SU-DHL-6 (cell line): ENCODE data around the gene ARHGAP26.

Experiments
- H2AFZ ChIP-seq: fragments of 200-600 bp; sonication (generic); 2 replicates; pipeline ENCODE4 v1.6.1; 2014; ENCODE audit warnings: low read depth, mild to moderate bottlenecking, moderate library complexity, mixed read lengths, antibody characterized with exemption, low read length; ENCODE audit not compliant: severe bottlenecking
- H3F3A ChIP-seq: fragments of 200-600 bp; shearing (Covaris generic); 2 replicates; pipeline ENCODE4 v1.6.0; 2016; ENCODE audit warnings: antibody characterized with exemption, mild to moderate bottlenecking; ENCODE audit not compliant: insufficient read depth
- H3K27ac ChIP-seq: fragments of 200-600 bp; sonication (generic); 2 replicates; pipeline ENCODE4 v1.5.1; 2016; ENCODE audit warnings: low read depth, mild to moderate bottlenecking, low read length, moderate library complexity, mixed read lengths
- H3K27me3 ChIP-seq: fragments of 200-600 bp; sonication (generic), shearing (Covaris generic); 2 replicates; pipeline ENCODE4 v1.6.0; 2014; ENCODE audit warnings: mild to moderate bottlenecking, low read length
- H3K36me3 ChIP-seq: fragments of 200-600 bp; sonication (generic); 2 replicates; pipeline ENCODE4 v1.6.1; 2014; ENCODE audit warnings: mild to moderate bottlenecking, low read length, mixed read lengths
- H3K4me2 ChIP-seq: fragments of 300-600, 200-600 bp; shearing (Covaris generic), sonication (generic); 2 replicates; pipeline ENCODE4 v1.6.0; 2014; ENCODE audit warnings: low read length, low read depth, mild to moderate bottlenecking; ENCODE audit not compliant: poor library complexity, severe bottlenecking
- H3K4me3 ChIP-seq: fragments of 200-600 bp; sonication (generic); 2 replicates; pipeline ENCODE4 v1.5.1; 2014; ENCODE audit warnings: antibody characterized with exemption, low read length, mild to moderate bottlenecking, mixed read lengths; ENCODE audit not compliant: insufficient read depth, poor library complexity, severe bottlenecking
- H3K79me2 ChIP-seq: fragments of 200-600 bp; sonication (generic); 2 replicates; pipeline ENCODE4 v1.6.1; 2014; ENCODE audit warnings: mild to moderate bottlenecking, low read length, moderate library complexity; ENCODE audit not compliant: insufficient read depth
- H3K9ac ChIP-seq: fragments of 200-600 bp; sonication (generic); 2 replicates; pipeline ENCODE4 v1.7.0; 2014; ENCODE audit warnings: mild to moderate bottlenecking, low read length
- H3K9me2 ChIP-seq: fragments of 200-600 bp; sonication (generic); replicated peaks from 2 replicates; pipeline ENCODE4 v1.6.1; 2014; ENCODE audit warnings: low read length; ENCODE audit not compliant: insufficient read depth
- H3K9me3 ChIP-seq: fragments of 200-600 bp; sonication (generic); 2 replicates; pipeline ENCODE4 v1.6.1; 2014; ENCODE audit warnings: low read length, mixed read lengths; ENCODE audit not compliant: insufficient read depth
- H4K20me1 ChIP-seq: fragments of 200-600 bp; sonication (generic); 2 replicates; pipeline ENCODE4 v1.6.1; 2014; ENCODE audit warnings: low read depth, mild to moderate bottlenecking, antibody characterized with exemption, low read length, moderate library complexity, mixed read lengths
- EZH2phosphoT487 ChIP-seq: fragments of 200-600 bp; sonication (generic), shearing (Covaris generic); conservative IDR thresholded peaks from 2 replicates; pipeline ENCODE4 v1.6.1; 2018; ENCODE audit warnings: mild to moderate bottlenecking, antibody characterized with exemption, low read length, moderate library complexity, mixed read lengths
- TF ChIP-seq, protein P1 (sequence below): fragments of 200-600 bp; sonication (generic); IDR thresholded peaks from one replicate; pipeline ENCODE4 v1.5.1; 2017; ENCODE audit warnings: antibody characterized with exemption, mild to moderate bottlenecking, low read length, moderate library complexity; ENCODE audit not compliant: insufficient read depth, poor library complexity, severe bottlenecking

Gene ARHGAP26

DNA sequence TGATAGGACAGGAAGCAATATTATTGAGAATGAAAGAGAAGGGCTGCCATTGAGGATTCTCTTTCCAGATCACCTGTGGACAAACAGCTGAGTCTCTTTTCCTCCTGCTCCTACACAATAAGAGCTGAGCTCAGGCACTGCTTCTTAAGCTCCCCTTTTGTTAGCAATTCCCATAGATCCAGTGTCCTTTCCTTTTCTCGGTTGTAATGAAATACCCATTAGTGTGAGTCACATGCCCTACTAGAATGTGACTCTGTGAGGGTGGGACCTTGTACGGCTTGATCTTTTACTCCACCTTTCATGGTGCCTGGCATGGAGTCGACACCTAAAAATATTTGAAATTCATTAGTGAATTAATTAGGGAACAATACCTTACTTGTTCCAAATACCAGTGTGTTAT is 364.1 kb downstream of the ARHGAP26 start:
- H3K79me2 ChIP-seq = no peaks in the 10 kb centered on the region
- H3K27ac ChIP-seq = no peak overlapping the region
- H3K9me2 ChIP-seq = no peaks in the 10 kb centered on the region
- H3F3A ChIP-seq = no peaks in the 10 kb centered on the region
- no peaks in the 10 kb centered on the region for H3K9me3 ChIP-seq
- no peaks in the 10 kb centered on the region for H4K20me1 ChIP-seq
- no peak overlapping the region for H3K4me2 ChIP-seq
- H2AFZ ChIP-seq = no peak overlapping the region
- no peaks in the 10 kb centered on the region for H3K36me3 ChIP-seq
- TF ChIP-seq, protein P1, sequence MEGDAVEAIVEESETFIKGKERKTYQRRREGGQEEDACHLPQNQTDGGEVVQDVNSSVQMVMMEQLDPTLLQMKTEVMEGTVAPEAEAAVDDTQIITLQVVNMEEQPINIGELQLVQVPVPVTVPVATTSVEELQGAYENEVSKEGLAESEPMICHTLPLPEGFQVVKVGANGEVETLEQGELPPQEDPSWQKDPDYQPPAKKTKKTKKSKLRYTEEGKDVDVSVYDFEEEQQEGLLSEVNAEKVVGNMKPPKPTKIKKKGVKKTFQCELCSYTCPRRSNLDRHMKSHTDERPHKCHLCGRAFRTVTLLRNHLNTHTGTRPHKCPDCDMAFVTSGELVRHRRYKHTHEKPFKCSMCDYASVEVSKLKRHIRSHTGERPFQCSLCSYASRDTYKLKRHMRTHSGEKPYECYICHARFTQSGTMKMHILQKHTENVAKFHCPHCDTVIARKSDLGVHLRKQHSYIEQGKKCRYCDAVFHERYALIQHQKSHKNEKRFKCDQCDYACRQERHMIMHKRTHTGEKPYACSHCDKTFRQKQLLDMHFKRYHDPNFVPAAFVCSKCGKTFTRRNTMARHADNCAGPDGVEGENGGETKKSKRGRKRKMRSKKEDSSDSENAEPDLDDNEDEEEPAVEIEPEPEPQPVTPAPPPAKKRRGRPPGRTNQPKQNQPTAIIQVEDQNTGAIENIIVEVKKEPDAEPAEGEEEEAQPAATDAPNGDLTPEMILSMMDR = no peak
- no peak for TF ChIP-seq EZH2phosphoT487
- no peaks in the 10 kb centered on the region for H3K27me3 ChIP-seq
- H3K9ac ChIP-seq = no peak overlapping the region
- H3K4me3 ChIP-seq = no peak overlapping the region

DNA sequence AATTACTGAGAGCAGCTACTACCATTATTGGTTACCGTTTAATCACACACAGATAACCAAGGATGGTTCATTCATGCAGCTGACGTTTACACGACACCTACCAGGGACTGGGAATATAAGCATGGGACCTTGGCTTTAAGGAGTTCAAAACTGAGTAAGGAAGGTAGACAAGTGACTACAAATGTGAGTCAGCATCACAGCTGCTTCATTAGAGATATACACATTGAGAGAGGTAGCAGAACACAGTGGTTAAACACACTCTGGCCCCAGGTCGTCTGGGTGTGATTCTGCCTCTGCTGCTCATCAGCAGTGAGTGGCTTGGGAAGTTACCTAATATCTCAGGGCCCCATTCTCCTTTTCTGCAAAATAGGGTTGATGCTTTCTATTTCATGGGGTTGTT is 364.7 kb downstream of the ARHGAP26 start:
- no peaks in the 10 kb centered on the region for H3K36me3 ChIP-seq
- H4K20me1 ChIP-seq = no peaks in the 10 kb centered on the region
- no peak overlapping the region for H3K9ac ChIP-seq
- no peaks in the 10 kb centered on the region for H3K9me2 ChIP-seq
- H2AFZ ChIP-seq = no peak overlapping the region
- TF ChIP-seq EZH2phosphoT487 = no peak
- TF ChIP-seq, protein P1 = no peak
- no peak overlapping the region for H3K4me2 ChIP-seq
- no peaks in the 10 kb centered on the region for H3K9me3 ChIP-seq
- no peaks in the 10 kb centered on the region for H3K79me2 ChIP-seq
- no peaks in the 10 kb centered on the region for H3K27me3 ChIP-seq
- H3K27ac ChIP-seq = no peak overlapping the region
- H3F3A ChIP-seq = no peaks in the 10 kb centered on the region
- no peak overlapping the region for H3K4me3 ChIP-seq

DNA sequence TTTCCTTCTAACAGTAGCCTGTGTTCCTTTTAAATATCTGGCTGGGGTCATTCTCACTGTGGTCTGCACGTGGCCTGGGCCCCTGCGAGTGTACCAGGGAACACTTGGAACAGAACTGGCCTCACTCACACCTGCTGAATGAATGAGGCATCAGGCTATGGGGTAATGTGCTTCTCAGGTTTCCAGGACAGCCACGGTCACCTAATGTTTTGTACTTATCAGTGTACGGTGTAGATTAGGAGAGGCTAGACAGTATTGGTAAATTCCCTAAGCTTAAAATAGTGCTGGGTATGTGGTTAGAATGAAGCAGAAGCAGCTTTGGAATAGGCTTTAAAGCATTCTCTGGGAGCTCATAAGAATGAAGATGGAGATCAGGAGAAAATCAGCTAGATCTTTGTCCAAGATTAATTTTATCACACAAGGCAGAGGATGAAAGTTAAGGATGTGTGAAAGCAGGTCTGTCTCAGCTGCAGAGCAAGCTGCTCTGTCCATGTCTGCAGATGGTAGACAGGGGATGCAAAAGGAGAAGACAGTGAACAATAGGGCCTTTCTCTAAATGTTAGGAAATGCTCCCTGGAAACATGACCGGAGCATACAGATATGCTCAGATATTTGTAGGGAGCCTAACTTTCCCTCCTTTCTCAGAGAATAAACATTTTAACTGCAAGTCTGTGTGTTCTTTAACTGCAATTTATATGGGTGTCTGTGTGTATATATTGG is 365.8 kb downstream of the ARHGAP26 start:
- Histone ChIP-seq H3K4me3 (no peak overlapping the region), H3F3A (no peaks in the 10 kb centered on the region), H3K4me2 (no peak overlapping the region), H2AFZ (no peak overlapping the region), H3K9me2 (no peaks in the 10 kb centered on the region), H3K79me2 (no peaks in the 10 kb centered on the region), H3K36me3 (no peaks in the 10 kb centered on the region), H3K9ac (no peak overlapping the region), H3K9me3 (no peaks in the 10 kb centered on the region), H3K27me3 (no peaks in the 10 kb centered on the region), H4K20me1 (no peaks in the 10 kb centered on the region), H3K27ac (no peak overlapping the region)
- no peak for TF ChIP-seq EZH2phosphoT487
- TF ChIP-seq, protein P1 = no peak
